ENCODE data around the gene ATXN2. TPM values are rescaled to one million over a fixed set of nuclear protein-coding genes. Genes with fewer than 3 reads are reported as not detected.
"Not testable (repeated sequence)": the region's sequence is repeated elsewhere in the genome, so short reads cannot be mapped to it uniquely, and the experiment has no call there.

Gene ATXN2
- total RNA-seq, 2 donors from 2014 or later: 32.8 to 67.7 TPM

DNA sequence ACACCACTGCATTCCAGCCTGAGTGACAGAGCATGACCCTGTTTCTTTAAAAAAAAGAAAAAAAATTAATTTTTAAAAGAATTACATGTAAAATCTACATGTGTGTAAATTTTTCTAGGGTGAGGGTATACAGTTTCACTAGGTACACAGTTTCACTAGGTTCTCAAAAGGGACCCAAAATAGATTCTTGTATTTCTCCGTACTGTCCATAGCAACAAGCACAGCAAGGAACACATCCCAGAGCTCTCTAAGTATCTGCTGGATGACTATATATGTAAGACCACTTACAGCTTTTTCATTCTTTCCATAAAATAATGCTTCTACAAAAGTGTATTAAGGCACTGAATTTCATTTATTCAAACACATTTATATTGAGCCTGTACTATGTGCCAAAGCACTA, 55.1 kb downstream of the ATXN2 start:
- H3K9me3 Mint-ChIP-seq: no peaks in the 10 kb centered on the region
- no peak overlapping the region for H3K27ac Mint-ChIP-seq
- DNase-seq (ENCODE audit: low spot score) (no peak), ATAC-seq (no peak)
- H3K36me3 Mint-ChIP-seq: peaks cover 12% of the 10 kb centered on the region
- no peaks in the 10 kb centered on the region for H3K27me3 Mint-ChIP-seq
- no peak overlapping the region for H3K4me3 Mint-ChIP-seq
- peaks cover 6 to 7% of the 10 kb centered on the region in 2 donors for H3K4me1 Mint-ChIP-seq (ENCODE audit: low read depth in 2 of 2)

DNA sequence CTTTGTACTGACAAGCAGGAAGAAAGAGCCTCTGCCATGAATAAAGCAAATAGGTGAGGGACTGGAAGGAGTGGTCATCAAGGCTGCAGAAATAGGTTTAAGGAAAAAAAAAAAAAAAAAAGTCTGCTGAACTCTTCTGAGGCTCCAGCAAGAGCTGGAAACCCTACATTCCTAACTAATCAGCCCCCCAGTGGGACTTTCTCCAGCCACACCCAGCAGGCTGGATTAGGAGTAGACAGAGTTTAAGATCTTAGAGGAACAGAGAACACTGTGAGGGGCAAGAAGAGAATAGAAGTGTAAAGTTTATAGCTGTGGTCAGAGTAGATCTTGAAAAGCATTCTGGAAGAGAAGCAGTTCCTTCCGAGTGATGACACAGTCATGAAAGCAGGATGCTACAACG, 66.4 kb downstream of the ATXN2 start:
- H3K36me3 Mint-ChIP-seq: no peaks in the 10 kb centered on the region
- no peak overlapping the region for H3K27ac Mint-ChIP-seq
- peaks cover 9 to 12% of the 10 kb centered on the region in 2 donors for H3K4me1 Mint-ChIP-seq (ENCODE audit: low read depth in 2 of 2)
- no peaks in the 10 kb centered on the region for H3K27me3 Mint-ChIP-seq
- no peak overlapping the region for H3K4me3 Mint-ChIP-seq
- ATAC-seq: no peak
- H3K9me3 Mint-ChIP-seq: no peaks in the 10 kb centered on the region
- no peak for DNase-seq (ENCODE audit: low spot score)

DNA sequence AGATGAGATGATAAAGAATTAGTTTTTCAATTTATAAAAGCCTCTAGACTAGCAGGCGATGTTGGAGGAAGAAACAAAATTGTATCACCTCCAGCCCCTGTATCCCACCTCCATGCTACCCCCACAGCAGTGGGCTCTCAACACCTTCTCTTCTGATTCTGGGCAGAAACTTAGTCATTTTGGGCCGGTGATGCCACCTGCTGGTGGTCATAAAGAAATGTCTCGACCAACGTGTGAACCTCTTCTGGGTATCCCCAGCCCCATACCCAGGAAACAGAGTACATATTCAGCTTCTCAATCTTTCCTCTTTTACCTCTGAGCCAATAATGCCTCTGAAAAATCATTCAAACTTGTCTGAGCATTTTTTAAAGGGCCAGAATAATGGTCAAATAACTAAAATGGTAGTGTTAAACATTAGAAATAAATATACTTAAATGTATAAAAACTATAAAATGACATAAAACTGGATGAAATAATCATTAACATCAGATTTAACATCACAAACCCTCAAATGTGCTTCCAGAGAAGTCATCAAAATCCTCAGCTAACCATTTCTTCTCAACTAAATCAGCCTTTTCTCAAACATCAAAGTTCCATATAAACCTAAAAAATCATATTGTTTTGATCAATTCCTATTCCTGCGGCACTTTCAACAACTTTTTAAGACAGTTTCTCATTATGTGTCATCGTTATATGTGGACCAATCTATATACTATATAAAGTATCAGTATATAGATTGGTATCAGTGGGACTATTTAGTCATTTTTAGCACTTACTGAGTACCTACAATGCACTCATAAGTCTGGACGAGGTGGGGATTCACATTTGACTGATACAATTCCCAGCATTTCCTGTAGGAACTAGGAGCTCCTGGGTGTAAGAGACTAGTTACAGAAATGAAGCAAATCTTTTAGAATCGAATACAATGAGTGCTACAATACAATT, 69.4 kb downstream of the ATXN2 start:
- H3K9me3 Mint-ChIP-seq: no peaks in the 10 kb centered on the region
- H3K4me3 Mint-ChIP-seq: no peak overlapping the region
- DNase-seq (ENCODE audit: low spot score) (peak; percentile 78), ATAC-seq (peak; percentile 80 to 87)
- no peaks in the 10 kb centered on the region for H3K27me3 Mint-ChIP-seq
- peak overlapping the region; percentile 2 to 12 for H3K27ac Mint-ChIP-seq
- H3K36me3 Mint-ChIP-seq: no peaks in the 10 kb centered on the region
- H3K4me1 Mint-ChIP-seq (ENCODE audit: low read depth in 2 of 2): peaks cover 9 to 12% of the 10 kb centered on the region in 2 donors

DNA sequence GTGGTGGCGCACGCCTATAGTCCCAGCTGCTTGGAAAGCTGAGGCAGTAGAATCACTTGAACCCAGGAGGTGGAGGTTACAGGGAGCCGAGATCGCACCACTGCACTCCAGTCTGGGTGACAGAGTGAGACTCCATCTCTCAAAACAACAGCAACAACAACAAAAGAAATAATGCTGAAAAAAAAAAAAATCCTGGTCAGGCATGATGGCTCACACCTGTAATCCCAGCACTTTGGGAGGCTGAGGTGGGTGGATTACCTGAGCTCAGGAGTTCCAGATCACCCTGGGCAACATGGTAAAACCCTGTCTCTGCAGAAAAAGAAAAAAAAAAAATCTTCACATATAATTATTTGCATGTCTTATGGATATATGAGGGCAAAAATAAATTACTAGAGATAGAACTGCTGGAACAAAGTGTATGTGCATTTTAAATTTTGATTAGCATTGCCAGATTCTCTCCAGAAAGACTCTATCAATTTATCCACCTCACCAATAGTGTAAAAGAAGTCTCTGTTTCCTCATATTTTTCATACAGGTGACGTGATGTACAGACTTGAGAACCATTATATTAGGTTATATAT, 75.4 kb downstream of the ATXN2 start:
- Mint-ChIP-seq H3K4me3 (no peak overlapping the region), H3K27ac (no peak overlapping the region), H3K9me3 (no peaks in the 10 kb centered on the region), H3K27me3 (no peaks in the 10 kb centered on the region), H3K36me3 (no peaks in the 10 kb centered on the region), H3K4me1 (ENCODE audit: low read depth in 2 of 2) (no peaks in the 10 kb centered on the region)
- no peak for ATAC-seq
- no peak for DNase-seq (ENCODE audit: low spot score)

DNA sequence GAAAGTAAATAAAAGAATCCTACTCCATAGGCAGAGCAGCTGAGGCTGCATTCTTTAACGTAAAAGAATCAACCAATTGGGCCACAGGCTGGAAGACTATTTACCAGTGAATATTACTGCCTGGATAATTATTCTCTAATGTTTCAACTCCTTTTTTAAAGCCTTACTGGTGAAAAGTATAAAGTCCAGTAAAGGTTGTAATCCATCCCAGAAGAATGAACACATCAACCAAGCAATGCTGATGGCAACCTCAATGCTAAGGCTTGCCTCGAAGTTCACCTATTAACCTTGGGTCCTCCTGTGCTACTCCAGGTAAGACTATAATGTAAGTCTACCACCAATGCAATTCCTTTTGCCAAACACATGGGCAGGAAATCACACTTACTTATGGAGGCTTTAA, 77.3 kb downstream of the ATXN2 start:
- ATAC-seq (no peak), DNase-seq (ENCODE audit: low spot score) (no peak)
- Mint-ChIP-seq H3K36me3 (no peaks in the 10 kb centered on the region), H3K27me3 (no peaks in the 10 kb centered on the region), H3K4me1 (ENCODE audit: low read depth in 2 of 2) (no peaks in the 10 kb centered on the region), H3K9me3 (no peaks in the 10 kb centered on the region), H3K27ac (no peak overlapping the region), H3K4me3 (no peak overlapping the region)

DNA sequence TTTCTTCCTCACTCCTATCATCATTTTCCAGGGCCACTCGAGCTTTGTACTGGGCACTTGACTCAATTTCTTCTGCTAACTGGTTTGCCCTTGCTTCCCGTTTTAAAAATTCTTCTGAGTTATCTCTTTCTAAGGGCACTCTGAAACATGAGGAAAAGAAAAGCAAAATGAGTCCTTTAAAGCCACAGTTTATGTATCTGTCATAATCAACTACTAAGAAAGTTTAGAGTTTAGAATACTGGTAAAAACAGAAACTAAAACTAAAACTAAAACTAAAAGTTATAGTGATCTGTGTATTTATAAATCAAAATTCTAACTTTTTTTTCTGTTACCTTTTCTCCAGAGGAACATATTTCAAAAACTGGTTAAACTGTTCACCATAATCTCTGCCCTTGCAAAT, 79.2 kb downstream of the ATXN2 start:
- Mint-ChIP-seq H3K27me3 (no peaks in the 10 kb centered on the region), H3K4me3 (no peak overlapping the region), H3K36me3 (peaks cover 5% of the 10 kb centered on the region), H3K9me3 (no peaks in the 10 kb centered on the region), H3K4me1 (ENCODE audit: low read depth in 2 of 2) (no peaks in the 10 kb centered on the region), H3K27ac (no peak overlapping the region)
- no peak for ATAC-seq
- DNase-seq (ENCODE audit: low spot score): no peak

DNA sequence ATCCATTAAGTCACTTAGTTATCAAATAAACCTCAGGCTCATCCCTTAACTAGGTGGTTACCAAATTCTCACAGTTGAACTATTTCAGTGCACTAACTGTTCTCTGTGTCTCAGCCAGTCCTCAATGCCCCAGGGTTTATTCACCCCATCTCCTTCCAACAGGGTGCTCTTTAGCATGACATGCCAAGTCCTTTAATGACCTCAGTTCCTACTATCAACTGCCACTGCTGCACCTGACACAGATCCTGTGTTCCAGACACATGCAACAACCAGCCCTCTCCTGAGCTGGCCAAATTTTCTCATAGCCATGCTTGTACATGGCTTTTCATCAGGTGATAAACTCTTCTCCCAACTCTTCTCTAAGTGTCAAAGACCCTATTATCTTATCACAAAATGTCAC, 80.0 kb downstream of the ATXN2 start:
- H3K27ac Mint-ChIP-seq: no peak overlapping the region
- no peaks in the 10 kb centered on the region for H3K9me3 Mint-ChIP-seq
- H3K4me3 Mint-ChIP-seq: no peak overlapping the region
- no peaks in the 10 kb centered on the region for H3K4me1 Mint-ChIP-seq (ENCODE audit: low read depth in 2 of 2)
- DNase-seq (ENCODE audit: low spot score) (no peak), ATAC-seq (no peak)
- H3K27me3 Mint-ChIP-seq: no peaks in the 10 kb centered on the region
- peaks cover 5% of the 10 kb centered on the region for H3K36me3 Mint-ChIP-seq

DNA sequence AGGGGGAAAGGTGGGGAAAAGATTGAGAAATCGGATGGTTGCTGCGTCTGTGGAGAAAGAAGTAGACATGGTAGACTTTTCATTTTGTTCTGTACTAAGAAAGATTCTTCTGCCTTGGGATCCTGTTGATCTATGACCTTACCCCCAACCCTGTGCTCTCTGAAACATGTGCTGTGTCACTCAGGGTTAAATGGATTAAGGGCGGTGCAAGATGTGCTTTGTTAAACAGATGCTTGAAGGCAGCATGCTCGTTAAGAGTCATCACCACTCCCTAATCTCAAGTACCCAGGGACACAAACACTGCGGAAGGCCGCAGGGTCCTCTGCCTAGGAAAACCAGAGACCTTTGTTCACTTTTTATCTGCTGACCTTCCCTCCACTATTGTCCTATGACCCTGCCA, 91.4 kb downstream of the ATXN2 start:
- H3K9me3 Mint-ChIP-seq; ATAC-seq; DNase-seq (ENCODE audit: low spot score); H3K27me3 Mint-ChIP-seq; H3K36me3 Mint-ChIP-seq; H3K4me3 Mint-ChIP-seq; H3K27ac Mint-ChIP-seq: not testable (repeated sequence)
- peaks cover 12 to 16% of the 10 kb centered on the region in 2 donors for H3K4me1 Mint-ChIP-seq (ENCODE audit: low read depth in 2 of 2)

DNA sequence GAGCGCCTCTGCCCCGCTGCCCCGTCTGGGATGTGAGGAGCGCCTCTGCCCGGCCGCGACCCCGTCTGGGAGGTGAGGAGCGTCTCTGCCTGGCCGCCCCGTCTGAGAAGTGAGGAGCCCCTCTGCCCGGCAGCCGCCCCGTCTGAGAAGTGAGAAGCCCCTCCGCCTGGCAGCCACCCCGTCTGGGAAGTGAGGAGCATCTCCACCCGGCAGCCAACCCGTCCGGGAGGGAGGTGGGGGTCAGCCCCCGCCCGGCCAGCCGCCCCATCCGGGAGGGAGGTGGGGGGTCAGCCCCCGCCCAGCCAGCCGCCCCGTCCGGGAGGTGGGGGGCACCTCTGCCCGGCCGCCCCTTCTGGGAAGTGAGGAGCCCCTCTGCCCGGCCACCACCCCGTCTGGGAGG, 91.9 kb downstream of the ATXN2 start:
- not testable (repeated sequence) for H3K36me3 Mint-ChIP-seq, H3K27me3 Mint-ChIP-seq

DNA sequence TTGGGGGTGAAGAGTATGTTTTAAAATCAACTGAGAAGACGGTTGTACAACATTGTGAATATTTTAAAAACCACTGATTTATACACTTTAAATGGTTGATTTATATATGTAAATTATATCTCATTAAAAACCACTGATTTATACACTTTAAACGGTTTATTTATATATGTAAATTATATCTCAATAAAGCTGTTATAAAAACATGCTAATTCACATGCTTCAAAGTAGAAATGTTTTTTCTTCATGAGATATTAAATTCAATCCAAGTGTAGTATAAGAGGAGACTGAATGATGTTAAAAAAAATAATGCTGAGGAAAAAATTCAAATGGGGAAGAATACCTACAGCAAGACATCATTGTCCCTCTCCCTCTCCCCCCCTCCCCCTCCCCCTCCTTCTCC, 92.9 kb downstream of the ATXN2 start:
- no peak overlapping the region for H3K27ac Mint-ChIP-seq
- no peak overlapping the region for H3K4me3 Mint-ChIP-seq
- DNase-seq (ENCODE audit: low spot score): no peak
- H3K4me1 Mint-ChIP-seq (ENCODE audit: low read depth in 2 of 2): peaks cover 12 to 16% of the 10 kb centered on the region in 2 donors
- ATAC-seq: no peak
- no peaks in the 10 kb centered on the region for H3K9me3 Mint-ChIP-seq
- H3K36me3 Mint-ChIP-seq: peaks cover 8% of the 10 kb centered on the region
- no peaks in the 10 kb centered on the region for H3K27me3 Mint-ChIP-seq

More for the DNA sequence above, 91.9 kb downstream of the ATXN2 start:
- not testable (repeated sequence) for DNase-seq (ENCODE audit: low spot score); H3K4me3 Mint-ChIP-seq; H3K27ac Mint-ChIP-seq; H3K9me3 Mint-ChIP-seq; ATAC-seq
- H3K4me1 Mint-ChIP-seq (ENCODE audit: low read depth in 2 of 2): peaks cover 12 to 16% of the 10 kb centered on the region in 2 donors

DNA sequence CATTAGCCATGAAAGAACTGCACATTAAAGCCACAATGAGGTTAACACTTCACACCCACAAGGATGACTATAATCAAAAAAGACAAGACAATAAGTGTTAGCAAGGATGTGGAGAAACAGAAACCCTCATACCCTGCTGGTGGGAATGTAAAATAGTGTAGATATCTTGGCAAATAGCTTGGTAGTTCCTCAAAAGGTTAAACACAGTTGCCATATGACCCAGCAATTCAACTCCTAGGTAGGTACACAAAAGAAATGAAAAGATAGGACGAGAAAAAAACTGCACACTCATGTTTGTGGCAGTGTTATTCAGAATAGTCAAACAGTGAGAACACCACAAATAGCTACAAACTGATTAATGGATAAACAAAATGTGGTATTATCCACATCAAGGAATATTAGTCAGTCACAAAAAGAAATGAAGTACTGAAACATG, 93.5 kb downstream of the ATXN2 start:
- ATAC-seq (peak; percentile 91 to 97), DNase-seq (ENCODE audit: low spot score) (no peak)
- Mint-ChIP-seq H3K27ac (no peak overlapping the region), H3K36me3 (peaks cover 8% of the 10 kb centered on the region), H3K4me3 (peak overlapping the region; percentile 16), H3K27me3 (no peaks in the 10 kb centered on the region), H3K4me1 (ENCODE audit: low read depth in 2 of 2) (peaks cover 12 to 16% of the 10 kb centered on the region in 2 donors), H3K9me3 (no peaks in the 10 kb centered on the region)

DNA sequence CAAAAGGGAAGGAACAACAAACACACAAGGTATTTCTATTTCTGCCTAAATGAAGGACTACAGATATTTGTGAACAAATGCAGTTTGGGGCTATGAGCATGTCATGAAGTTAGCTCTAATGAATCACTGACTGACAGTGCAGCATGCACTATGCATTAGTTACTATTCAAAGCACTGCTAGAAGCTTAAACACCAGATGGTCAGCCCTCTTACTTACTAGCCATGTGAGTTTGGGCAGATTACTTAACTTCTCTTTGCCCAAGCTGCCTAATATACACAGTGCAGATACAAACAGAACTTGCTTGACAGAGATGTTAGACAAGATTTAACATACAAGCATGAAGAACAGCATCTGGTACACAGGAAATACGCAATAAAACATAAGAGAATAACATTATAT, 96.0 kb downstream of the ATXN2 start:
- no peaks in the 10 kb centered on the region for H3K27me3 Mint-ChIP-seq
- H3K4me3 Mint-ChIP-seq: no peak overlapping the region
- ATAC-seq (no peak), DNase-seq (ENCODE audit: low spot score) (no peak)
- H3K4me1 Mint-ChIP-seq (ENCODE audit: low read depth in 2 of 2): peaks cover 14 to 16% of the 10 kb centered on the region in 2 donors
- H3K9me3 Mint-ChIP-seq: no peaks in the 10 kb centered on the region
- H3K36me3 Mint-ChIP-seq: peaks cover 14% of the 10 kb centered on the region
- H3K27ac Mint-ChIP-seq: no peak overlapping the region

DNA sequence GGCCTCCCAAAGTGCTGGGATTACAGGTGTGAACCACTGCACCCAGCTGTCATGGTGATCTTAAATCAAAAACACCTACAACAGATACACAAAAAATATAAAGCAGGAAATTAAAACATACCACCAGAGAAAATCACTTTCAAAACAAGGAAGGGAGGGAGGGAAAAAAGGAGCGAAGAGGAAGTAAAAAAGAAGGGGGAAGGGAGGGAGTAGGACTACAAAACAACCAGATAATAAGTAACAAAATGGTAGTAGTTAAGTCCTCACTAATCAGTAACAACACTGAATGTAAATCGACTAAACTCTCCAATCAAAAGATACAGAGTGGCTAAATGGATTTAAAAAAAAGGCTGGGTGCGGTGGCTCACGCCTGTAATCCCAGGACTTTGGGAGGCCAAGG, 104.4 kb downstream of the ATXN2 start:
- Mint-ChIP-seq H3K27me3 (no peaks in the 10 kb centered on the region), H3K4me3 (no peak overlapping the region), H3K4me1 (ENCODE audit: low read depth in 2 of 2) (no peaks in the 10 kb centered on the region), H3K27ac (no peak overlapping the region), H3K36me3 (peaks cover 8% of the 10 kb centered on the region), H3K9me3 (no peaks in the 10 kb centered on the region)
- DNase-seq (ENCODE audit: low spot score) (no peak), ATAC-seq (no peak)

DNA sequence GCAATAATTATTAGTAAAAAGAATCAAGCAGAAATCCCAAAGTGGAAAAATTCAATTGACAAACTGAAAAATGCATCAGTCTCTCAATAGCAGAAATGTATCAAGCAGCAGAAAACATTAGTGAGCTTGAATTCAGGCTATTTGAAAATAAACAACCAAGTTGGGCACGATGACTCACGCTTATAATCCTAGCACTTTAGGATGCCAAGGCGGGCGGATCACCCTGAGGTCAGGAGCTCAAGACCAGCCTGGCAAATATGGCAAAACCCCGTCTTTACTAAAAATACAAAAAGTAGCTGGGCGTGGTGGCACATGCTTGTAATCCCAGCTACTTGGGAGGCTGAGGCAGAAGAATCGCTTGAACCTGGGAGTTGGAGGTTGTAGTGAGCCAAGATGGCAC, 106.1 kb downstream of the ATXN2 start:
- H3K27ac Mint-ChIP-seq; H3K9me3 Mint-ChIP-seq; ATAC-seq; H3K27me3 Mint-ChIP-seq; H3K4me1 Mint-ChIP-seq (ENCODE audit: low read depth in 2 of 2); DNase-seq (ENCODE audit: low spot score); H3K4me3 Mint-ChIP-seq: not testable (repeated sequence)
- peaks cover 20% of the 10 kb centered on the region for H3K36me3 Mint-ChIP-seq

Data from natural killer cell treated with Interleukin-12 subunit alpha and Interleukin-12 subunit beta and Interleukin-15 and Interleukin-18, amount 100 ng/mL, for 72 hours (primary cell).